DOHH2 (cell line): ENCODE data around the gene AIRE.

Experiments used
- EZH2phosphoT487 ChIP-seq: fragments of 200-600 bp; sonication (generic); IDR thresholded peaks from 2 replicates; pipeline ENCODE4 v1.6.1; 2017; ENCODE audit warnings: borderline replicate concordance, mild to moderate bottlenecking, antibody characterized with exemption, low read length, moderate library complexity, mixed read lengths
- TF ChIP-seq, protein P1 (sequence below): fragments of 200-600 bp; sonication (generic); IDR thresholded peaks from one replicate; pipeline ENCODE4 v1.5.1; 2014; ENCODE audit warnings: antibody characterized with exemption, mild to moderate bottlenecking, low read depth, low read length; ENCODE audit not compliant: poor library complexity, severe bottlenecking

DNA sequence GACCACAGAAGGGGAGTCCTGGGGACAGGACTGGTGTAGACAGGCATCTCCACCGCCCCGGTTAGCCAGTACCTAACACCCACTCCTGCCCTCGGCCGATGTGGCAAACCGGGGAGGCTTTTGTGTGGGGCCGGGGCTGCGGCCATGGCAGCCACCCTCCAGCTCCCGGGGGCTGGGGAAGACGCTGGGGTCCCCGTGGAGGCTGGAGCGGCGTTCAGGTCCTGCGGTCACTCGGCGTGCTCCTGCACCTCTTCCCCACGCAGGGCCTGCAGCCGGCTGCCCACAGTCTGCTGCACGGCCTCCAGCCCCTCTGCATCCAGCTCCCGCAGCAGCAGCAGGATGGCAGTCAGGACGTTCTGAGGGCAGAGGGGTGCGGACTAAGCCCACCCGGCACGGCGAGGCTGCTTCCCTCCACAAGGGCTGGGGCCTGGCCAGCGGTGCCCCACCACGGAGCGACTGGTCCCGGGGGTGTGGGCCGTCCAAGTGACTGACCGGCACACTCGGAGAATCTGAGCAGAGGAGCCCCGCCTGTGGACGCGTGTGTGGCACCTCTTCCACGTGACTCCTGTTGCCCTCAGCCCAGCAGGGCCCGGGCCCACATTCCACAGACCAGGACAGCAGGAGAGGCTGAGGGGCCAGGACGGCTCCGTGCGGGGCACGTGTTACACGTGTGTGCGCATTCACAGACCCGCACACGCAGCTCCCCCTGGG lies 44.5 kb downstream of the AIRE start:
- TF ChIP-seq, protein P1, sequence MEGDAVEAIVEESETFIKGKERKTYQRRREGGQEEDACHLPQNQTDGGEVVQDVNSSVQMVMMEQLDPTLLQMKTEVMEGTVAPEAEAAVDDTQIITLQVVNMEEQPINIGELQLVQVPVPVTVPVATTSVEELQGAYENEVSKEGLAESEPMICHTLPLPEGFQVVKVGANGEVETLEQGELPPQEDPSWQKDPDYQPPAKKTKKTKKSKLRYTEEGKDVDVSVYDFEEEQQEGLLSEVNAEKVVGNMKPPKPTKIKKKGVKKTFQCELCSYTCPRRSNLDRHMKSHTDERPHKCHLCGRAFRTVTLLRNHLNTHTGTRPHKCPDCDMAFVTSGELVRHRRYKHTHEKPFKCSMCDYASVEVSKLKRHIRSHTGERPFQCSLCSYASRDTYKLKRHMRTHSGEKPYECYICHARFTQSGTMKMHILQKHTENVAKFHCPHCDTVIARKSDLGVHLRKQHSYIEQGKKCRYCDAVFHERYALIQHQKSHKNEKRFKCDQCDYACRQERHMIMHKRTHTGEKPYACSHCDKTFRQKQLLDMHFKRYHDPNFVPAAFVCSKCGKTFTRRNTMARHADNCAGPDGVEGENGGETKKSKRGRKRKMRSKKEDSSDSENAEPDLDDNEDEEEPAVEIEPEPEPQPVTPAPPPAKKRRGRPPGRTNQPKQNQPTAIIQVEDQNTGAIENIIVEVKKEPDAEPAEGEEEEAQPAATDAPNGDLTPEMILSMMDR, result no peak
- no peak for TF ChIP-seq EZH2phosphoT487
